Measurements from ENCODE around the gene CAB39. TPM values are rescaled to one million over a fixed set of nuclear protein-coding genes. Genes with fewer than 3 reads are reported as not detected.

The CAB39 gene
- total RNA-seq, 1 experiment from 2014 or later = 88.7 TPM

DNA sequence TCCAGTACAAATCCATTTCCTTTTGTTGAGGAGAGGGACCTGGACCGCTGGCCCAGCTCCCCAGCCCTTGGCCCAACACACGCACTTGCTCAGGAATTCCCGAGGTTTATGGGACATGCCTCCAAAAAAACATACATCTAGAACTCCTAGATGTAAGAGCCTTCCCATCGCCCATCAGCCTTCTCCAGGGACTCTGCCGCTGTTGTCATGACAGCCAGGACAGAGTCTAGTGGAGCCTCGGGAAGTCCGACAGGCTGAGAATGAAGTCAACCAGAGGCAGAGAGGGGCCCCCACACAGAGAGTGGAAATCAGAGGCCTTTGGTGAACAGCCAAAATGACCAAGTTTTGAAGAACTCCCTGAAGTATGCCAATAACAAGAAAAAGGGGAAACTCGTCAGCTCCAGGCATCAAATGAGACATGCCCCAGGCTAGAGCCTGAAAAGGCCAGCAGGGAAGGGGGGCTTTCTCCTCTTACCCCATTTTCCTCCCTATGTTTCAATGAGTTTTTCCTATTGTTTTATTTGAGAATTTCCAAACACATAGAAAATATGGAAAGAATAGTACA is 43.2 kb upstream of the CAB39 start:
- intact Hi-C loops (cut with micrococcal nuclease; ENCODE audit: unreplicated experiment) = no loop called here
- no peak overlapping the region for H3K4me3 Mint-ChIP-seq (ENCODE audit: low read depth, unreplicated experiment)
- TF ChIP-seq, protein P1, sequence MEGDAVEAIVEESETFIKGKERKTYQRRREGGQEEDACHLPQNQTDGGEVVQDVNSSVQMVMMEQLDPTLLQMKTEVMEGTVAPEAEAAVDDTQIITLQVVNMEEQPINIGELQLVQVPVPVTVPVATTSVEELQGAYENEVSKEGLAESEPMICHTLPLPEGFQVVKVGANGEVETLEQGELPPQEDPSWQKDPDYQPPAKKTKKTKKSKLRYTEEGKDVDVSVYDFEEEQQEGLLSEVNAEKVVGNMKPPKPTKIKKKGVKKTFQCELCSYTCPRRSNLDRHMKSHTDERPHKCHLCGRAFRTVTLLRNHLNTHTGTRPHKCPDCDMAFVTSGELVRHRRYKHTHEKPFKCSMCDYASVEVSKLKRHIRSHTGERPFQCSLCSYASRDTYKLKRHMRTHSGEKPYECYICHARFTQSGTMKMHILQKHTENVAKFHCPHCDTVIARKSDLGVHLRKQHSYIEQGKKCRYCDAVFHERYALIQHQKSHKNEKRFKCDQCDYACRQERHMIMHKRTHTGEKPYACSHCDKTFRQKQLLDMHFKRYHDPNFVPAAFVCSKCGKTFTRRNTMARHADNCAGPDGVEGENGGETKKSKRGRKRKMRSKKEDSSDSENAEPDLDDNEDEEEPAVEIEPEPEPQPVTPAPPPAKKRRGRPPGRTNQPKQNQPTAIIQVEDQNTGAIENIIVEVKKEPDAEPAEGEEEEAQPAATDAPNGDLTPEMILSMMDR (IDR thresholded peaks at IDR 0.05; ENCODE audit: unreplicated experiment) = no peak
- peaks cover 10% of the 10 kb centered on the region for H3K27me3 Mint-ChIP-seq (ENCODE audit: unreplicated experiment)
- peaks cover 3% of the 10 kb centered on the region for H3K9me3 Mint-ChIP-seq (ENCODE audit: low read depth, unreplicated experiment)
- BruUV-seq (replicated peaks) = no TSS peak
- no peak overlapping the region for H3K27ac Mint-ChIP-seq (ENCODE audit: unreplicated experiment)
- peaks cover 20% of the 10 kb centered on the region for H3K4me1 Mint-ChIP-seq (ENCODE audit: low read depth, unreplicated experiment)
- no peak for DNase-seq
- no peaks in the 10 kb centered on the region for H3K36me3 Mint-ChIP-seq (ENCODE audit: insufficient read depth, unreplicated experiment)
- CTCF ChIA-PET = no interaction called here

DNA sequence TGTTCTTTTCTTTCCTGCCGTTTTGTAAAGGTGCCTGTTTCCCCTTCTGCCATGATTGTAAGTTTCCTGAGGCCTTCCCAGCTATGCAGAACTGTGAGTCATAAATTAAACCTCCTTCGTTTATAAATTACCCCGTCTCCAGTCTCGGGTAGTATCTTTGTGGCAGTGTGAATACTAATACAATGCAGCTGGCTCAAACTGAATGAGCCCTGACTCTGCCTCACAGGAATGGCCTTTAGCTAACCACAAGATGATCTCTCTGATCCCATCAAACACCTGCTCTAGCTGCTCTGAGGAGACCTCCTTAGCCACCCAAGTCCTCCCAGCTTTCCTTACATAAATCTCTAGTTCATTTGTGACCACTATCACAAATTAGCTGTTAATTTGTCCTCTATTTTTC is 41.5 kb upstream of the CAB39 start:
- Mint-ChIP-seq H3K4me1 (ENCODE audit: low read depth, unreplicated experiment) (peaks cover 20% of the 10 kb centered on the region), H3K27ac (ENCODE audit: unreplicated experiment) (peak overlapping the region; percentile 72), H3K9me3 (ENCODE audit: low read depth, unreplicated experiment) (peaks cover 3% of the 10 kb centered on the region), H3K27me3 (ENCODE audit: unreplicated experiment) (no peaks in the 10 kb centered on the region), H3K36me3 (ENCODE audit: insufficient read depth, unreplicated experiment) (no peaks in the 10 kb centered on the region), H3K4me3 (ENCODE audit: low read depth, unreplicated experiment) (peak overlapping the region; percentile 2)
- CTCF ChIA-PET = interaction anchor here (0.7 to 0.8 kb wide), 2 partner anchors 10 to 19 kb away, joined by 3 read pairs; no protein-coding TSS in a partner anchor
- BruUV-seq (replicated peaks) = no TSS peak
- DNase-seq = no peak
- TF ChIP-seq, protein P1 (IDR thresholded peaks at IDR 0.05; ENCODE audit: unreplicated experiment) = no peak
- intact Hi-C loops (cut with micrococcal nuclease; ENCODE audit: unreplicated experiment) = no loop called here

DNA sequence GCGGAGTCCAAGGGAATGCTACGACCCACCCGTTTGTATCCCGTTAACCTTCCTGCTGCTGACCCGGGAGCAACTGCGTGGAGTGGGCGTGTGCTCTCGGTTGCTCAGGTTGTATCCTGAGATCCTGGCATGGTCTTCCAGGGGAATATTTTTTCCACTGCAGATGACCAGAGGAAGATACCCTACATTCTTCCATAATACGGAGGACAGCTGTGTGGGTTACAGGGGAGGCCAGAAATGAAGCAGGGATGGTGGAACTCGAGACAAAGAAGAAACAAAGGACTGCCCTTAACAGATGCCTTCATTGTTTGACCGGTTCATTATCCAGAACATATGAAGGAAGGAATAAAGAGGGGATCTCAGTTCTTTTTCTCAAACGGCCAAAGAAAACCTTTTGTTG is 39.8 kb upstream of the CAB39 start:
- intact Hi-C loops (cut with micrococcal nuclease; ENCODE audit: unreplicated experiment) = no loop called here
- Mint-ChIP-seq H3K27ac (ENCODE audit: unreplicated experiment) (no peak overlapping the region), H3K9me3 (ENCODE audit: low read depth, unreplicated experiment) (peaks cover 3% of the 10 kb centered on the region), H3K36me3 (ENCODE audit: insufficient read depth, unreplicated experiment) (no peaks in the 10 kb centered on the region), H3K27me3 (ENCODE audit: unreplicated experiment) (no peaks in the 10 kb centered on the region), H3K4me1 (ENCODE audit: low read depth, unreplicated experiment) (peaks cover 12% of the 10 kb centered on the region), H3K4me3 (ENCODE audit: low read depth, unreplicated experiment) (no peak overlapping the region)
- no peak for DNase-seq
- CTCF ChIA-PET = no interaction called here
- BruUV-seq (replicated peaks) = no TSS peak
- TF ChIP-seq, protein P1 (IDR thresholded peaks at IDR 0.05; ENCODE audit: unreplicated experiment) = no peak

DNA sequence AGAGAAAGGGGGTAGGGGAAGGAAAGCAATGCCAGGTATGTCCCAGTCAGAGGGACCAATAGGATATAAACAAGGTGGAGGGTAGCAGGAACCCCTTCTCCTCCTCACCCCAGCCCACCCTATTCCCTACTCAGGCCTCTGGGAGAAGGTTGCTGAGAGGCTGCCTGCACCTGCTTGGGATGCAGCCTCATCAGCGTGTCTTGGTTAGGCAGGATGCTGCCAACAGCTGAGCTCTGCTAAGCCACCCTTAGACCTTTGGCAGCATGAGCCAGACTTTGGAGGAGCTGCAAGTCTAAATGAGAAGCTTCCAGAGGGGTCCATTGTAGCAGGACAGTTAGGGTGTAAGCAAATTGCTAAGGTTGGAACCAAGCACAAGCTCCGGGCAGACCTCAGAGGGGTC is 38.2 kb upstream of the CAB39 start:
- CTCF ChIA-PET = interaction anchor here (0.9 kb wide), 1 partner anchor 21 kb away, joined by 3 read pairs; no protein-coding TSS in a partner anchor
- Mint-ChIP-seq H3K4me3 (ENCODE audit: low read depth, unreplicated experiment) (no peak overlapping the region), H3K4me1 (ENCODE audit: low read depth, unreplicated experiment) (peaks cover 12% of the 10 kb centered on the region), H3K27ac (ENCODE audit: unreplicated experiment) (no peak overlapping the region), H3K36me3 (ENCODE audit: insufficient read depth, unreplicated experiment) (no peaks in the 10 kb centered on the region), H3K27me3 (ENCODE audit: unreplicated experiment) (no peaks in the 10 kb centered on the region), H3K9me3 (ENCODE audit: low read depth, unreplicated experiment) (peaks cover 3% of the 10 kb centered on the region)
- intact Hi-C loops (cut with micrococcal nuclease; ENCODE audit: unreplicated experiment) = no loop called here
- BruUV-seq (replicated peaks) = no TSS peak
- TF ChIP-seq, protein P1 (IDR thresholded peaks at IDR 0.05; ENCODE audit: unreplicated experiment) = no peak
- no peak for DNase-seq
